Measurements from ENCODE around the gene TGM2.

GRCh38 chr20:38111366-38112232 is 53.5 kb downstream of the TGM2 start:
- TF ChIP-seq CTCF (IDR thresholded peaks at IDR 0.05) = no peak
- no peak for TF ChIP-seq POLR2A (IDR thresholded peaks at IDR 0.05)
- no peak for TF ChIP-seq POLR2AphosphoS5 (IDR thresholded peaks at IDR 0.05)
